SK-N-SH treated with all-trans-retinoic acid at 6 μM for 48 hours (cell line): ENCODE measurements around the gene ZNF697.

Source experiments
- ARNTL ChIP-seq: fragments of 450-650 bp; formaldehyde crosslinking; IDR thresholded peaks from 2 replicates; pipeline ENCODE4 v1.5.0; 2020; ENCODE audit warnings: low read depth, mild to moderate bottlenecking, moderate library complexity, borderline replicate concordance
- CSDC2 ChIP-seq: fragments of 250-450 bp; sonication (Bioruptor Pico); IDR thresholded peaks from 2 replicates; pipeline ENCODE4 v1.5.0; 2020; ENCODE audit warnings: mild to moderate bottlenecking, moderate library complexity
- ISL1 ChIP-seq: fragments of 250-450 bp; sonication (Bioruptor Pico); IDR thresholded peaks from 2 replicates; pipeline ENCODE4 v2.1.2; 2022; ENCODE audit warnings: mild to moderate bottlenecking, moderate library complexity
- PPARA ChIP-seq: fragments of 250-450 bp; sonication (Bioruptor Pico); IDR thresholded peaks from 2 replicates; pipeline ENCODE4 v1.5.0; 2020; ENCODE audit warnings: mild to moderate bottlenecking, borderline replicate concordance
- RARB ChIP-seq: fragments of 250-450 bp; sonication (Bioruptor Pico); IDR thresholded peaks from 2 replicates; pipeline ENCODE4 v1.8.0; 2021; ENCODE audit warnings: mild to moderate bottlenecking, moderate library complexity
- TCF4 ChIP-seq: fragments of 250-450 bp; sonication (Bioruptor Pico); IDR thresholded peaks from 2 replicates; pipeline ENCODE4 v1.8.0; 2021; ENCODE audit warnings: mild to moderate bottlenecking, moderate library complexity, borderline replicate concordance
- TOX ChIP-seq: fragments of 250-450 bp; sonication (Bioruptor Pico); IDR thresholded peaks from 2 replicates; pipeline ENCODE4 v1.8.0; 2021; ENCODE audit warnings: mild to moderate bottlenecking, moderate library complexity, borderline replicate concordance
- ZC3H10 ChIP-seq: fragments of 250-450 bp; sonication (Bioruptor Pico); IDR thresholded peaks from 2 replicates; pipeline ENCODE4 v1.5.1; 2021; ENCODE audit warnings: mild to moderate bottlenecking, moderate library complexity
- ZFP3 ChIP-seq: fragments of 250-450 bp; sonication (Bioruptor Pico); IDR thresholded peaks from 2 replicates; pipeline ENCODE4 v1.5.0; 2020; ENCODE audit warnings: mild to moderate bottlenecking, moderate library complexity
- ZFP30 ChIP-seq: fragments of 450-650 bp; formaldehyde crosslinking; IDR thresholded peaks from 2 replicates; pipeline ENCODE4 v1.5.0; 2022; ENCODE audit warnings: mild to moderate bottlenecking, moderate library complexity
- TF ChIP-seq, protein P1 (sequence below): fragments of 250-450 bp; sonication (Bioruptor Pico); IDR thresholded peaks from 2 replicates; pipeline ENCODE4 v1.8.0; 2020; ENCODE audit warnings: mild to moderate bottlenecking, moderate library complexity, borderline replicate concordance
- TF ChIP-seq, protein P2 (sequence below): fragments of 250-450 bp; sonication (Bioruptor Pico); IDR thresholded peaks from 2 replicates; pipeline ENCODE4 v1.5.1; 2021; ENCODE audit warnings: mild to moderate bottlenecking, moderate library complexity
- TF ChIP-seq, protein P3 (sequence below): fragments of 250-450 bp; sonication (Bioruptor Pico); IDR thresholded peaks from 2 replicates; pipeline ENCODE4 v1.5.0; 2020; ENCODE audit warnings: mild to moderate bottlenecking, moderate library complexity

DNA sequence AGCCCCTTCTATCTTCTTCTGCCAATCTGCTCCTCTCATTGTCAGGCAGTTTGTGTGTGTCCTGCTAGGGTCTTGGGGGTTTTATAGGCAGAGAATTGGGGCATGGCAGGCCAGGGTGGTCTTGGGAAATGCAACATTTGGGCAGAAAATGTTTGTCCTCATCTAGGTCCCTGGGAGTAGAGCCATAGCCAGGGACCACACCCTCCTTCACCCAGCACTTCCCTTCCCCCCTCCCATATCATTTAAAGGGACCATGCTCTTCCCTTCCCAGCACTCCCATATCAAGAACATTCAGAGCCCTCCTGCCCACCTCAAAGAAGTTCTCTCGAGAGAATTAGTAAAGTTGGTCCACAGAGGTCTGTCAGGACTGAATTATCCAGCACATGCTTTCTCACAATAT is 41.7 kb downstream of the ZNF697 start:
- TF ChIP-seq, protein P1, sequence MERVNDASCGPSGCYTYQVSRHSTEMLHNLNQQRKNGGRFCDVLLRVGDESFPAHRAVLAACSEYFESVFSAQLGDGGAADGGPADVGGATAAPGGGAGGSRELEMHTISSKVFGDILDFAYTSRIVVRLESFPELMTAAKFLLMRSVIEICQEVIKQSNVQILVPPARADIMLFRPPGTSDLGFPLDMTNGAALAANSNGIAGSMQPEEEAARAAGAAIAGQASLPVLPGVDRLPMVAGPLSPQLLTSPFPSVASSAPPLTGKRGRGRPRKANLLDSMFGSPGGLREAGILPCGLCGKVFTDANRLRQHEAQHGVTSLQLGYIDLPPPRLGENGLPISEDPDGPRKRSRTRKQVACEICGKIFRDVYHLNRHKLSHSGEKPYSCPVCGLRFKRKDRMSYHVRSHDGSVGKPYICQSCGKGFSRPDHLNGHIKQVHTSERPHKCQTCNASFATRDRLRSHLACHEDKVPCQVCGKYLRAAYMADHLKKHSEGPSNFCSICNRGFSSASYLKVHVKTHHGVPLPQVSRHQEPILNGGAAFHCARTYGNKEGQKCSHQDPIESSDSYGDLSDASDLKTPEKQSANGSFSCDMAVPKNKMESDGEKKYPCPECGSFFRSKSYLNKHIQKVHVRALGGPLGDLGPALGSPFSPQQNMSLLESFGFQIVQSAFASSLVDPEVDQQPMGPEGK (CRISPR knock-in tag): no peak
- TF ChIP-seq ARNTL (CRISPR knock-in tag): no peak
- TF ChIP-seq ZC3H10 (CRISPR knock-in tag): no peak
- no peak for TF ChIP-seq PPARA
- no peak for TF ChIP-seq TOX (CRISPR knock-in tag)
- TF ChIP-seq RARB: no peak
- no peak for TF ChIP-seq TCF4
- no peak for TF ChIP-seq ZFP30 (CRISPR knock-in tag)
- no peak for TF ChIP-seq ZFP3 (CRISPR knock-in tag)
- TF ChIP-seq CSDC2 (CRISPR knock-in tag): no peak
- no peak for TF ChIP-seq ISL1 (CRISPR knock-in tag)
- TF ChIP-seq, protein P2, sequence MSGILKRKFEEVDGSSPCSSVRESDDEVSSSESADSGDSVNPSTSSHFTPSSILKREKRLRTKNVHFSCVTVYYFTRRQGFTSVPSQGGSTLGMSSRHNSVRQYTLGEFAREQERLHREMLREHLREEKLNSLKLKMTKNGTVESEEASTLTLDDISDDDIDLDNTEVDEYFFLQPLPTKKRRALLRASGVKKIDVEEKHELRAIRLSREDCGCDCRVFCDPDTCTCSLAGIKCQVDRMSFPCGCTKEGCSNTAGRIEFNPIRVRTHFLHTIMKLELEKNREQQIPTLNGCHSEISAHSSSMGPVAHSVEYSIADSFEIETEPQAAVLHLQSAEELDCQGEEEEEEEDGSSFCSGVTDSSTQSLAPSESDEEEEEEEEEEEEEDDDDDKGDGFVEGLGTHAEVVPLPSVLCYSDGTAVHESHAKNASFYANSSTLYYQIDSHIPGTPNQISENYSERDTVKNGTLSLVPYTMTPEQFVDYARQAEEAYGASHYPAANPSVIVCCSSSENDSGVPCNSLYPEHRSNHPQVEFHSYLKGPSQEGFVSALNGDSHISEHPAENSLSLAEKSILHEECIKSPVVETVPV (CRISPR knock-in tag): no peak
- TF ChIP-seq, protein P3, sequence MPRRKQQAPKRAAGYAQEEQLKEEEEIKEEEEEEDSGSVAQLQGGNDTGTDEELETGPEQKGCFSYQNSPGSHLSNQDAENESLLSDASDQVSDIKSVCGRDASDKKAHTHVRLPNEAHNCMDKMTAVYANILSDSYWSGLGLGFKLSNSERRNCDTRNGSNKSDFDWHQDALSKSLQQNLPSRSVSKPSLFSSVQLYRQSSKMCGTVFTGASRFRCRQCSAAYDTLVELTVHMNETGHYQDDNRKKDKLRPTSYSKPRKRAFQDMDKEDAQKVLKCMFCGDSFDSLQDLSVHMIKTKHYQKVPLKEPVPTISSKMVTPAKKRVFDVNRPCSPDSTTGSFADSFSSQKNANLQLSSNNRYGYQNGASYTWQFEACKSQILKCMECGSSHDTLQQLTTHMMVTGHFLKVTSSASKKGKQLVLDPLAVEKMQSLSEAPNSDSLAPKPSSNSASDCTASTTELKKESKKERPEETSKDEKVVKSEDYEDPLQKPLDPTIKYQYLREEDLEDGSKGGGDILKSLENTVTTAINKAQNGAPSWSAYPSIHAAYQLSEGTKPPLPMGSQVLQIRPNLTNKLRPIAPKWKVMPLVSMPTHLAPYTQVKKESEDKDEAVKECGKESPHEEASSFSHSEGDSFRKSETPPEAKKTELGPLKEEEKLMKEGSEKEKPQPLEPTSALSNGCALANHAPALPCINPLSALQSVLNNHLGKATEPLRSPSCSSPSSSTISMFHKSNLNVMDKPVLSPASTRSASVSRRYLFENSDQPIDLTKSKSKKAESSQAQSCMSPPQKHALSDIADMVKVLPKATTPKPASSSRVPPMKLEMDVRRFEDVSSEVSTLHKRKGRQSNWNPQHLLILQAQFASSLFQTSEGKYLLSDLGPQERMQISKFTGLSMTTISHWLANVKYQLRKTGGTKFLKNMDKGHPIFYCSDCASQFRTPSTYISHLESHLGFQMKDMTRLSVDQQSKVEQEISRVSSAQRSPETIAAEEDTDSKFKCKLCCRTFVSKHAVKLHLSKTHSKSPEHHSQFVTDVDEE (CRISPR knock-in tag): no peak
